Naive B cell (primary cell): ENCODE measurements around the gene LYST. TPM values are rescaled to one million over a fixed set of nuclear protein-coding genes. Genes with fewer than 3 reads are reported as not detected.

Experiments
- ATAC-seq, 2 donors: fragments of 150-1000 bp; cut with Tn5 transposase; 2 replicates each; pipeline ENCODE4 v1.10.0; 2021; ENCODE audit warnings: low read depth in 2 of 2, mild to moderate bottlenecking in 2 of 2, moderate library complexity in 2 of 2
- DNase-seq: peaks from one replicate; pipeline ENCODE4 v3.0.0; 2022
- H3K27ac Mint-ChIP-seq, 6 donors: one replicate each; pipeline ENCODE4 v1.8.0; 2020 to 2022; ENCODE audit warnings: mild to moderate bottlenecking in 6 of 6, mixed read lengths in 6 of 6, moderate library complexity in 5 of 6, inconsistent platforms in 2 of 6
- H3K27me3 Mint-ChIP-seq, 3 donors: one replicate each; pipeline ENCODE4 v1.8.0; 2021 to 2022; ENCODE audit warnings: mixed read lengths in 3 of 3, mild to moderate bottlenecking in 1 of 3
- H3K36me3 Mint-ChIP-seq, 2 donors: one replicate each; pipeline ENCODE4 v1.8.0; 2020 to 2022; ENCODE audit warnings: mixed read lengths in 2 of 2, inconsistent platforms in 1 of 2, mild to moderate bottlenecking in 1 of 2
- H3K4me1 Mint-ChIP-seq, 3 donors: one replicate each; pipeline ENCODE4 v1.8.0; 2020 to 2022; ENCODE audit warnings: mixed read lengths in 3 of 3, inconsistent platforms in 1 of 3, mild to moderate bottlenecking in 1 of 3, moderate library complexity in 1 of 3
- H3K4me3 Mint-ChIP-seq, 8 donors: one replicate each; pipeline ENCODE4 v1.8.0; 2020 to 2022; ENCODE audit warnings: mild to moderate bottlenecking in 8 of 8, mixed read lengths in 8 of 8, moderate library complexity in 8 of 8, inconsistent platforms in 2 of 8
- H3K9me3 Mint-ChIP-seq, 7 donors: one replicate each; pipeline ENCODE4 v1.8.0; 2020 to 2022; ENCODE audit warnings: mixed read lengths in 7 of 7, mild to moderate bottlenecking in 5 of 7, inconsistent platforms in 2 of 7, moderate library complexity in 1 of 7
- polyA plus RNA-seq, 6 donors: library from polyadenylated mRNA; unstranded; fragments of 300-500 nt; fragmentation: Illumina TruSeq; gene quantifications; one replicate each; pipeline ENCODE4 v1.2.3, GENCODE V29; 2021; ENCODE audit warnings: low read depth in 6 of 6

Gene LYST
- polyA plus RNA-seq, 6 donors from 2014 or later, result 50.1 to 71.6 (median 65.3) TPM

GRCh38 chr1:235749755-235750300 is 116.9 kb downstream of the LYST start:
- peaks cover 16 to 32% of the 10 kb centered on the region in 2 donors for H3K36me3 Mint-ChIP-seq
- H3K9me3 Mint-ChIP-seq, result no peaks in the 10 kb centered on the region
- H3K4me3 Mint-ChIP-seq, result no peak overlapping the region
- peak overlapping the region in 4 of 6 donors; percentile 4 to 49 (median 47) for H3K27ac Mint-ChIP-seq
- no peaks in the 10 kb centered on the region for H3K4me1 Mint-ChIP-seq
- ATAC-seq (no peak), DNase-seq (no peak)
- no peaks in the 10 kb centered on the region for H3K27me3 Mint-ChIP-seq

GRCh38 chr1:235748747-235749146 is 118.0 kb downstream of the LYST start:
- Mint-ChIP-seq H3K9me3 (no peaks in the 10 kb centered on the region), H3K4me1 (no peaks in the 10 kb centered on the region), H3K27ac (peak overlapping the region in 2 of 6 donors; percentile 9 to 79), H3K27me3 (no peaks in the 10 kb centered on the region), H3K36me3 (peaks cover 16 to 32% of the 10 kb centered on the region in 2 donors), H3K4me3 (no peak overlapping the region)
- DNase-seq (no peak), ATAC-seq (no peak)

DNA sequence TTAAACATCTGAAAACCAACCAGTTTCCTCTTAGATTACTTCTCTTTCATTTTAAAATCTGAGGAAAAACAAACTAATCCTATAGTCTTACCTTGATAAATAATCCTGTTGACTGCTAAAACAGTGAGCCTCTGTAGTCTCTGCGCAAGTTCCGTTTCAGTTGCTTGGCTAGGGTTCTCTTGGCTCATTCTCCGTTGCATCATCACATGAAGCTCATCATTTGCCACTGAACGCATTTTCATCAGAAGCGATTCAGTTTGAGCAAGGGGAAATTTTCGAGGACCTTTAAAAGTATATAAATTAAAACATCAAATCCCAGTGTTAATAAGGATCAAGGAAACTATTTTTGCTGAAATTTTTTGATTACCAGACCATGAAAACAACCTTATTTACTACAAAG is 120.5 kb downstream of the LYST start:
- Mint-ChIP-seq H3K4me1 (no peaks in the 10 kb centered on the region), H3K9me3 (no peaks in the 10 kb centered on the region), H3K27ac (no peak overlapping the region), H3K27me3 (no peaks in the 10 kb centered on the region), H3K4me3 (no peak overlapping the region), H3K36me3 (peaks cover 26 to 40% of the 10 kb centered on the region in 2 donors)
- DNase-seq, result no peak
- no peak for ATAC-seq

GRCh38 chr1:235745503-235746136 is 121.1 kb downstream of the LYST start:
- ATAC-seq, result no peak
- DNase-seq, result no peak
- Mint-ChIP-seq H3K4me1 (no peaks in the 10 kb centered on the region), H3K27ac (peak overlapping the region in 1 of 6 donors; percentile 2), H3K27me3 (no peaks in the 10 kb centered on the region), H3K36me3 (peaks cover 23 to 37% of the 10 kb centered on the region in 2 donors), H3K9me3 (no peaks in the 10 kb centered on the region), H3K4me3 (no peak overlapping the region)

DNA sequence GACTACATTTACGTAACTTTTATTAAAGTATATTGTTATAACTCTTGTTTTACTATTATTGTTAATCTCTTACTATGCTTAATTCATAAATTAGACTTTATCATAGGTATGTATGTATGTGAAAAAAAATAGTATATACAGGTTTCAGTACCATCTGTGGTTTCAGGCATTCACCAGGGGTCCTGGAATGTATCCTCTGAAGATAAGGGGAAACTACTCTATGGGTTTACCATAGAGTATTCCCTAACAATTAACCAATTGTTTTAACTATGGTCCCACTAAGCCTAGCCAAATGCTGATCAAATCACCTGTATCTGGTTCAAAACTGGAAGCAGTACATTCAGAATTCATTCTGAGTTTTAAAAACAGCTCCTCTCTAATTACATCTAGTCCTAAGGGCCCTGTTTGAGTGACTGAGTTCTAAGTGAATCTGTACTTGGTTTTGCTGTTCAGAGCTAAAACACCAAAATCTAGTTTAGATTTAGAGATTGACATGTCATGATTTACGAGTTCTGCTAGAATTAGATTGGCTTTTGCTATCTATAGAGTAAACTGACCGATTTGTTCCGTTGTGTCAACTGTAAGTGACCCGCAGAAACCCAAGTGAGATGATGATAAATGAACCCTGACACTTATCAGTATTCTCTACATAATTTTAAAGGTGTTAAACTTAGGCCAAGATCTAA is 123.6 kb downstream of the LYST start:
- ATAC-seq, result no peak
- Mint-ChIP-seq H3K4me3 (no peak overlapping the region), H3K9me3 (no peaks in the 10 kb centered on the region), H3K27ac (no peak overlapping the region), H3K36me3 (peaks cover 35% of the 10 kb centered on the region in 2 donors), H3K27me3 (no peaks in the 10 kb centered on the region), H3K4me1 (no peaks in the 10 kb centered on the region)
- no peak for DNase-seq

DNA sequence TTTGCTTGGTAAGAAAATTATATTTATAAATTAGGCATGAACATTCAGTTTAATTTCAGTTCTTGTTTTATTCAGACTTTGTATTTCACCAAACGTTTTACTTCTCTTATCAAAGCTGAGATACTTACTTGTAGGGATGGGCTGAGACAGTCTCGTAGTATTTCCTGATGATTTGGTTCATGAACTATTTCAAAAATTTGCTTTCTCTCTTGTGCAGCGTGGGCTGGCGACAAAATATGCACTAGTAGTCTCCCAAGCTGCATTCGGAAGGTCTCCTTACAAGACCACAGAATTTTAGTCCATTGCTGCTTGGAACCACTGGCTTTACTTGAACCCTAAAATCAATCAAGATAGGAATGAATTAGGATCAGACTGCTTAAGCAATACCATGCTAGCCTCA is 125.4 kb downstream of the LYST start:
- Mint-ChIP-seq H3K4me1 (no peaks in the 10 kb centered on the region), H3K9me3 (no peaks in the 10 kb centered on the region), H3K4me3 (no peak overlapping the region), H3K36me3 (peaks cover 41 to 42% of the 10 kb centered on the region in 2 donors), H3K27ac (no peak overlapping the region), H3K27me3 (no peaks in the 10 kb centered on the region)
- ATAC-seq, result no peak
- no peak for DNase-seq

DNA sequence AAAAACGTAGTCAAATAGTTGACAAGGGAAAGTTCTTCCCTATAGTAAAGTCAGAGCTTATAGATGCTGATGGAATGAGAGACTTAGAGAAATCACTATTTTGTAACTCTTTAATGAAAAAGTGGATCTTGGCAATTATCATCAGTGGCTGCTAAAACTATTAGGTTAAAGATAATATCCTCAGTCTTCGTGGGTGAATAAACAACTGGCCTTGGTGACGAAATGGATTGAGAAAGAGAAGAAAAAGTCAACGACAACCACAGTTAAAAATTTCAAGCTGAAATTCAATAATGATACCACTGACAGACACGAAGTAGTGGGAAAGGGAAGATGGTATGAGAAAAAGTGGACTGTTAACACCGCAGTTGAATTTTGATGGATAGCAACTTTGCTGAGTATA is 127.1 kb downstream of the LYST start:
- DNase-seq (no peak), ATAC-seq (no peak)
- Mint-ChIP-seq H3K9me3 (no peaks in the 10 kb centered on the region), H3K36me3 (peaks cover 39 to 45% of the 10 kb centered on the region in 2 donors), H3K4me1 (no peaks in the 10 kb centered on the region), H3K27me3 (no peaks in the 10 kb centered on the region), H3K4me3 (no peak overlapping the region), H3K27ac (no peak overlapping the region)

GRCh38 chr1:235739124-235739523 is 127.6 kb downstream of the LYST start:
- peaks cover 39 to 45% of the 10 kb centered on the region in 2 donors for H3K36me3 Mint-ChIP-seq
- no peak for ATAC-seq

DNA sequence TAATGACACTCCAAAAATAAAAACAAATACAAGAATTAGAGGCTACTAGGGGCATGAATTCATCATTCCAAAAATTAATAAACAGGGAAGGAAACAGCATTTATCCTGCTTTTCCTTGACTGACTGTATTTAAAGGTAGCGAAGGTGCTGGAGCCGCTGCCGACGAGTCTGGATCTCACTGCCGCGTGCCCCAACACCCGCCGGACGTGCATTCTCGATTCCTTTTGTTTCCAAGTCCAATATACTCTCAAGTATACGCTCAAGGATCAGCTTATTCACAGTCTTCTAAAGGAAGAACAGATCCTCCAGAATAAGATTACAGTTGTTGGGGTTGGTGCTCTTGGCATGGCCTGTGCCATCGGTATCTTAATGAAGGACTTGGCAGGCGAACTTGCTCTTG is 129.0 kb downstream of the LYST start:
- Mint-ChIP-seq H3K4me3 (no peak overlapping the region), H3K4me1 (no peaks in the 10 kb centered on the region), H3K27me3 (no peaks in the 10 kb centered on the region), H3K9me3 (no peaks in the 10 kb centered on the region), H3K36me3 (peaks cover 35 to 45% of the 10 kb centered on the region in 2 donors), H3K27ac (no peak overlapping the region)
- ATAC-seq, result no peak
- DNase-seq, result no peak

More at GRCh38 chr1:235739124-235739523, 127.6 kb downstream of the LYST start:
- Mint-ChIP-seq H3K4me3 (no peak overlapping the region), H3K27me3 (no peaks in the 10 kb centered on the region), H3K4me1 (no peaks in the 10 kb centered on the region), H3K27ac (peak overlapping the region in 1 of 6 donors; percentile 10), H3K9me3 (no peaks in the 10 kb centered on the region)
- no peak for DNase-seq

- Mint-ChIP-seq H3K27ac (peak overlapping the region in 4 of 6 donors; percentile 0 to 27 (median 13)), H3K36me3 (peaks cover 28 to 36% of the 10 kb centered on the region in 2 donors)
Observed at GRCh38 chr1:235736263-235736662, 130.4 kb downstream of the LYST start.

GRCh38 chr1:235735621-235736020 is 131.1 kb downstream of the LYST start:
- no peak for DNase-seq
- Mint-ChIP-seq H3K4me3 (no peak overlapping the region), H3K27ac (no peak overlapping the region), H3K9me3 (no peaks in the 10 kb centered on the region), H3K36me3 (peaks cover 23 to 35% of the 10 kb centered on the region in 2 donors), H3K4me1 (no peaks in the 10 kb centered on the region), H3K27me3 (no peaks in the 10 kb centered on the region)
- ATAC-seq, result no peak

More at GRCh38 chr1:235736263-235736662, 130.4 kb downstream of the LYST start:
- H3K4me3 Mint-ChIP-seq, result no peak overlapping the region
- DNase-seq (no peak), ATAC-seq (no peak)
- H3K4me1 Mint-ChIP-seq, result no peaks in the 10 kb centered on the region
- H3K27me3 Mint-ChIP-seq, result no peaks in the 10 kb centered on the region
- H3K9me3 Mint-ChIP-seq, result no peaks in the 10 kb centered on the region

- Mint-ChIP-seq H3K4me1 (no peaks in the 10 kb centered on the region), H3K4me3 (no peak overlapping the region), H3K27me3 (no peaks in the 10 kb centered on the region), H3K27ac (no peak overlapping the region), H3K9me3 (no peaks in the 10 kb centered on the region), H3K36me3 (peaks cover 22 to 23% of the 10 kb centered on the region in 2 donors)
- ATAC-seq (no peak), DNase-seq (no peak)
Observed at GRCh38 chr1:235734335-235734734, 132.4 kb downstream of the LYST start.

DNA sequence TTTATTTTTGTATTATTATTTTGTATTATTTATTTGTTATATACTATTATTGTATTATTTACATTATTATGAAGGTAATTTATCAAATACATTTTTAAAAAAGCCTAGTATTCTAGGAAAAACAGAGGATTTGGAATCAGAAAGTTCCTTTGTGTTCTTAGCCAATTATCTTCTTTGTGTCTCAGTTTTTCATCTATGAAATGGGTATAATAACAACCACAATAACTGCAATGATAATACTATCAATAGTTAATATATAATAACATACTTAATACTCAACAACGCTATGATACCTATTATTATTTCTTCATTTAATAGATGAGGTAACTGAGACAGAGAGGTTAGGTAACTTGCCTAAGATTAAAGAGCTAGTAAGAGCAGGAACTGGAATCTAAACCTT is 136.7 kb downstream of the LYST start:
- no peaks in the 10 kb centered on the region for H3K9me3 Mint-ChIP-seq
- no peaks in the 10 kb centered on the region for H3K4me1 Mint-ChIP-seq
- H3K36me3 Mint-ChIP-seq, result no peaks in the 10 kb centered on the region
- no peak for ATAC-seq
- no peaks in the 10 kb centered on the region for H3K27me3 Mint-ChIP-seq
- no peak overlapping the region for H3K4me3 Mint-ChIP-seq
- H3K27ac Mint-ChIP-seq, result no peak overlapping the region
- DNase-seq, result no peak

DNA sequence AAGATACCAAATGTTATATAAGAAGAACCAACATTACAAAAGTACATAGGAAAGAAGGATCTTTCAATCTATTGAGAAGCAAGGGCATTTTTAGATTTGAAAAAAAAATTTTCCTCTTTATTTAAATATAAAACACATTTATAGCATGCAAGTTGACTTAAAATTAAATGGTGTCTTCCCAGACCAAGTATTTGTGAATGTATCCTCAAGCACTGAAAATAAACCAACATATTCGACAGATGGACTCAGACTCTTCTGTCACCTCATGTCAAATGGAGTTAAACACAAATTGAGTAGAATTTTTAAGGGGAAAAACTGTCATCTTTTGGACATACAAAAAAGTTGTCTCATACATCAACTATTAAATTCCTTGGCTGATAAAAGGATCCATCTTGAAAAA is 140.1 kb downstream of the LYST start:
- no peak overlapping the region for H3K27ac Mint-ChIP-seq
- H3K4me1 Mint-ChIP-seq, result no peaks in the 10 kb centered on the region
- ATAC-seq (no peak), DNase-seq (no peak)
- H3K4me3 Mint-ChIP-seq, result no peak overlapping the region
- no peaks in the 10 kb centered on the region for H3K27me3 Mint-ChIP-seq
- peaks cover 0 to 8% of the 10 kb centered on the region in 2 donors for H3K36me3 Mint-ChIP-seq
- no peaks in the 10 kb centered on the region for H3K9me3 Mint-ChIP-seq
